ENCODE results near the gene SYNDIG1L.

The SYNDIG1L gene

GRCh38 chr14:74427651-74428050 is 1.6 kb upstream of the SYNDIG1L start:
- DNase-seq = no peak

GRCh38 chr14:74425525-74426201 is 347 bp downstream of the SYNDIG1L start:
- DNase-seq = peak; percentile 85

- DNase-seq = no peak
These were observed 1.4 kb downstream of the SYNDIG1L start for GRCh38 chr14:74424606-74425005.

GRCh38 chr14:74423246-74423645 is 2.8 kb downstream of the SYNDIG1L start:
- no peak for DNase-seq

- DNase-seq = no peak
These were observed 4.0 kb downstream of the SYNDIG1L start for GRCh38 chr14:74421981-74422380.

GRCh38 chr14:74419086-74419485 is 6.9 kb downstream of the SYNDIG1L start:
- DNase-seq = no peak

- no peak for DNase-seq
These were observed 8.0 kb downstream of the SYNDIG1L start for GRCh38 chr14:74418031-74418430.

GRCh38 chr14:74417611-74418010 is 8.4 kb downstream of the SYNDIG1L start:
- no peak for DNase-seq

GRCh38 chr14:74417201-74417600 is 8.8 kb downstream of the SYNDIG1L start:
- DNase-seq = no peak

GRCh38 chr14:74415115-74415437 is 10.9 kb downstream of the SYNDIG1L start:
- DNase-seq = no peak

- no peak for DNase-seq
These were observed 11.5 kb downstream of the SYNDIG1L start for GRCh38 chr14:74414403-74415114.

- no peak for DNase-seq
These were observed 12.4 kb downstream of the SYNDIG1L start for GRCh38 chr14:74413627-74414026.

GRCh38 chr14:74412753-74413152 is 13.3 kb downstream of the SYNDIG1L start:
- no peak for DNase-seq

- DNase-seq = no peak
These were observed 14.3 kb downstream of the SYNDIG1L start for GRCh38 chr14:74411671-74412070.

GRCh38 chr14:74409441-74409840 is 16.6 kb downstream of the SYNDIG1L start:
- no peak for DNase-seq

- DNase-seq = no peak
These were observed 17.1 kb downstream of the SYNDIG1L start for GRCh38 chr14:74408870-74409269.

- no peak for DNase-seq
These were observed 18.2 kb downstream of the SYNDIG1L start for GRCh38 chr14:74407801-74408154.

GRCh38 chr14:74407021-74407800 is 18.8 kb downstream of the SYNDIG1L start:
- DNase-seq = no peak

- DNase-seq = no peak
These were observed 20.3 kb downstream of the SYNDIG1L start for GRCh38 chr14:74405663-74406062.

- no peak for DNase-seq
These were observed 21.6 kb downstream of the SYNDIG1L start for GRCh38 chr14:74404435-74404834.

GRCh38 chr14:74403619-74404417 is 22.2 kb downstream of the SYNDIG1L start:
- no peak for DNase-seq

- no peak for DNase-seq
These were observed 23.4 kb downstream of the SYNDIG1L start for GRCh38 chr14:74402401-74403251.
